ENCODE measurements around the gene CDH4.

- TF ChIP-seq POLR2AphosphoS5 (IDR thresholded peaks at IDR 0.05) (no peak), CTCF (IDR thresholded peaks at IDR 0.05) (no peak), EP300 (IDR thresholded peaks at IDR 0.05) (no peak), POLR2A (IDR thresholded peaks at IDR 0.05) (no peak)
These were observed 736.6 kb downstream of the CDH4 start for GRCh38 chr20:61988665-61989064.

All from sigmoid colon (tissue), 4 donors.